Measurements from ENCODE around the gene BNIP1. TPM values are rescaled to one million over a fixed set of nuclear protein-coding genes. Genes with fewer than 3 reads are reported as not detected.

The BNIP1 gene
- 8.4 TPM for total RNA-seq
- long read RNA-seq, transcript BNIP1-202 (6 exons, 1,184 nt): major isoform, 17 of 20 reads
- long read RNA-seq, partial matches to known transcripts: 2 of 20 reads
- long read RNA-seq, other reads (novel, unspliced or antisense): 1 of 20 reads

DNA sequence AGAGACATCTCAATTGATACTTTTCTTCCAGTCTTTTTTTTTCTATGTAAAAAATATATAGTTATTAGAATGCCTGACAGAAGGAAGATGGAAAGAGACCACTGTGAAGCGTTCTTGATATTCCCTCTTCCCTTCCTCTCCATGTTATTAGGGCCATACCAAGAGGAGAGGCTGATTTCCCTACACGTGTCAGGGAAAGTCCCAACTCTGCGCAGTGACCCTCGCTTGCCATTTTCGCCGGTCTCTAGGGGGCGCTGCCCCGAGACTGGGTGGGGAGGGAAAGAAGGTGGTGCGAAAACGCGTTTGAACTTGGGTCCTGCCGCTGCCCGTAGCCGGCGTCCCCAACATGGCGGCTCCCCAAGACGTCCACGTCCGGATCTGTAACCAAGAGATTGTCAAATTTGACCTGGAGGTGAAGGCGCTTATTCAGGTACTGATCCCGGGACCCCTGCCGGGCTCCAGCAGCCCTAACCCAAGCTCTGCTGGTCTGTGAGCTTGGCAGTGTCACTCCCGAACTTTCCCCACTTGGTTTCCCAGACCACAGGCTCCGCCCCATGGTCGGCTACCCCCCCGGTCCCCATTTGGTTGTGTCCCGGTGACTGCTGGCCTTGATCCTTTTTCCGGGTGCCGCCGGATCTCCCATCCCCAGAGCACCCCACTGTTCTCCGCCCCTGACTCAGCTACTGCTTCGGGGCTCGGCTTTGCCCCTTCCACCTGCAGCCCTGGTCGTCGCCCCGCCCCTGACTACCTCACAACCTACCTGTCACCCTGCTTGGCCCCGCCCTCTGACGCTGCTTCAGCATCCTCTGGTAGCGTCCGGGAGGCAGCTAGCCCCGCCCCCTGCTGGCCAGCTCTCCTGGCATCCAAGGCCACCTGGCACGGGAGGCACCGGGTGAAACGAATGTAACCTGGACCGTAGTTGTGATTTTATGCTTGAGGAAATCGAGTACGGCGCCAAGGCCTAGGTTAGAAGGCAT, at the start of gene BNIP1:
Gene BNIP1, plus strand, starts transcription at position 332 of the 977 bp plus-strand sequence. Its CDS starts 15 bp downstream, at position 347.
- Histone ChIP-seq H3K4me1 (peaks cover 8% of the 10 kb centered on the region), H3K27ac (peak within 1 kb of the TSS; percentile 94), H3K36me3 (peaks cover 26% of the 10 kb centered on the region), H3K9me3 (no peaks in the 10 kb centered on the region), H3K4me3 (peak within 1 kb of the TSS; percentile 98), H3K27me3 (ENCODE audit: low read depth) (no peaks in the 10 kb centered on the region)
- intact Hi-C loops (cut with DNase I): no loop called here
- ATAC-seq (peak; percentile 98), DNase-seq (peak; percentile 100)
- peak; percentile 90 for TF ChIP-seq CTCF (IDR thresholded peaks at IDR 0.05)

GRCh38 chr5:173098787-173099186, 45.5 kb upstream of the BNIP1 start:
- no peaks in the 10 kb centered on the region for H3K9me3 ChIP-seq
- H3K27ac ChIP-seq: no peak overlapping the region
- ATAC-seq: no peak
- intact Hi-C loops (cut with DNase I): no loop called here
- peaks cover 6% of the 10 kb centered on the region for H3K36me3 ChIP-seq
- H3K4me1 ChIP-seq: peaks cover 27% of the 10 kb centered on the region
- H3K4me3 ChIP-seq: no peak overlapping the region
- H3K27me3 ChIP-seq (ENCODE audit: low read depth): no peaks in the 10 kb centered on the region
- DNase-seq: no peak
- TF ChIP-seq CTCF (IDR thresholded peaks at IDR 0.05): no peak

GRCh38 chr5:173099461-173099860, 44.9 kb upstream of the BNIP1 start:
- intact Hi-C loops (cut with DNase I): no loop called here
- peaks cover 6% of the 10 kb centered on the region for H3K36me3 ChIP-seq
- no peak for TF ChIP-seq CTCF (IDR thresholded peaks at IDR 0.05)
- H3K4me3 ChIP-seq: no peak overlapping the region
- no peak for ATAC-seq
- peaks cover 20% of the 10 kb centered on the region for H3K4me1 ChIP-seq
- no peak overlapping the region for H3K27ac ChIP-seq
- no peaks in the 10 kb centered on the region for H3K9me3 ChIP-seq
- no peaks in the 10 kb centered on the region for H3K27me3 ChIP-seq (ENCODE audit: low read depth)
- no peak for DNase-seq

DNA sequence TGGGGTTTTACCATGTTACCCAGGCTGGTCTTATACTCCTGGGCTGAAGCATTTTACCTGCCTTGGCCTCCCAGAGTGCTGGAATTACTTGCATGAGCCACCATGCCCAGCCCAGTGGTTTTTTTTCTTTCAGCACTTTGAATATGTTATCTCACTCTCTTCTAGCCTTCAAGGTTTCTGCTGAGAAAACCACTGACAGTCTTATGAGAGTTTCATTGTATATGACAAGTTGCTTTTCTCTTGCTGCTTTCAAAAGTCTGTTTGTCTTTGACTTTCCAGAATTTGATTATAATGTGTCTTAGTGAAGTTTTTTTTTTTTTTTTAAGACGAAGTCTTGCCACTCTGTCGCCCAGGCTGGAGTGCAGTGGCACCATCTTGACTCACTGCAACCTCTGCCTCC, 43.1 kb upstream of the BNIP1 start:
- Histone ChIP-seq H3K27ac (no peak overlapping the region), H3K4me3 (no peak overlapping the region), H3K36me3 (peaks cover 6% of the 10 kb centered on the region), H3K4me1 (peaks cover 16% of the 10 kb centered on the region), H3K9me3 (no peaks in the 10 kb centered on the region), H3K27me3 (ENCODE audit: low read depth) (no peaks in the 10 kb centered on the region)
- ATAC-seq (no peak), DNase-seq (no peak)
- no peak for TF ChIP-seq CTCF (IDR thresholded peaks at IDR 0.05)
- intact Hi-C loops (cut with DNase I): no loop called here

GRCh38 chr5:173103411-173103810, 40.9 kb upstream of the BNIP1 start:
- no peak for ATAC-seq

More at GRCh38 chr5:173103411-173103810, 40.9 kb upstream of the BNIP1 start:
- intact Hi-C loops (cut with DNase I): no loop called here
- Histone ChIP-seq H3K36me3 (peaks cover 7% of the 10 kb centered on the region), H3K4me3 (no peak overlapping the region), H3K27ac (no peak overlapping the region), H3K4me1 (no peaks in the 10 kb centered on the region), H3K27me3 (ENCODE audit: low read depth) (no peaks in the 10 kb centered on the region), H3K9me3 (no peaks in the 10 kb centered on the region)
- no peak for TF ChIP-seq CTCF (IDR thresholded peaks at IDR 0.05)
- no peak for DNase-seq
